GM19463 (cell line): Measurements from ENCODE around the gene PRKD3.

Experiments used
- ATAC-seq: cut with Tn5 transposase; IDR thresholded peaks from one replicate; pipeline ENCODE4 v1.9.1; 2021; ENCODE audit warnings: mild to moderate bottlenecking, moderate library complexity; ENCODE audit not compliant: unreplicated experiment

Gene PRKD3

DNA sequence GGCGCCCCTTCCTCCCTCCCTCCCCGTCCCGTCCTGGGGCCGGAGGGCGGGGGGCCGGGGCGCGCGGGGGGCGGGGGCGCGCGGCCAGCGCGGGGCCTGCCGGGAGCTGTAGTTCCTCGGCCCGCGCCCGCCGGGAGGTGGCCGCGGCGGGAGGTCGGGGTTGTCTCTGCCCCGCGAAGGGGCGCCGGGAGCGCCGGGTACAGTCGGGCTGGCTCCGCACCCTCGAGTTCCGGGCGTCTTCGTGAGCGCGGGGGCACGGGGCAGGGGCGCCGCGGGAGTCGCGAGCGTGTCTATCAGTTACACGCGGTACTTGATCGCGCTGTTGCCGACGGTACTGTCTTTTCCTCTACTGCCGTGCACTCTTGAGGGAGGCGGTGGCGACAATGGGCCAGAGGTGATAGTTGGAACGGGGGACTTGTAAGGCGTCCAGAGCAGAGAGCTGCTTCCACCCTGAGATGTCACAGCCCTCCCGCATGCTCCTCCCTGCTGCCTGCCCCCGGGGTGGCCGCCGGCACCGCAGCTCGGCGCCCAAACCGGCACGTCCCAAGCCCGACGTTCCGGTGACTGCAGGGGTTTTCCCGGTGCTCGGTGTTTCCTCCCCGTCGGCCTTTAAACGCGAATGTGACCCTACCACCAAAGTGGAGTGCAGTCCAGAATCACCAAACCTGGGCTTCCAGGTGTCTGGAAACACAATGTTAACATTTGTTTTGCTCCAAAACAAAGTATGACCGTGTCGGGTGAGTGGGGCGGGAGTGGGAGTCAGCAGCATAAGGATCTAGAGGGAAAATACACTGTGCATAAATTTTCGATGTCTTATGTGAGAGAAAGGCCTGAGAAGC, at the start of gene PRKD3:
TSS of gene PRKD3 (minus strand) at position 48 of the 839 bp plus-strand sequence. CDS start 8,309 bp downstream, outside the sequence.
- peak; percentile 81 for ATAC-seq

DNA sequence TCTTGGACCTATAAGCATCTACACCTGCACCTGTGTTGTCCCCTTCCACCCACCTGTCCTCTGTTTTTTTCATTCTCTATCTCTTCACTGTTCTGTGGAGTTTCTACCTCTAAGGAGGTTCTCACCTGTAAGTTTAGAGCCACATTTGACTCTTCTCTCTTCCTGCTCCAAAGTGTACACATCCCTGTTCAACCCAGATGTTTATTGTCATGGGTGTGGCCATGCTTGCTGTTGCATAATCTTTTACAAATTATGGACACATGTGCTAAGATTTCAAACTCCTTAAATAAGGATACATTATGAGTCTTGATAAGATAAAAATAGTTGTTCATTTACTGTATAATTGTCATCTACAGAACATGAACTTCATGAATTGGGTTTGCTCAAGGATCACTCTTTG, 47.4 kb upstream of the PRKD3 start:
- no peak for ATAC-seq

- no peak for ATAC-seq
These were observed 46.0 kb upstream of the PRKD3 start for GRCh38 chr2:37370666-37371065.

DNA sequence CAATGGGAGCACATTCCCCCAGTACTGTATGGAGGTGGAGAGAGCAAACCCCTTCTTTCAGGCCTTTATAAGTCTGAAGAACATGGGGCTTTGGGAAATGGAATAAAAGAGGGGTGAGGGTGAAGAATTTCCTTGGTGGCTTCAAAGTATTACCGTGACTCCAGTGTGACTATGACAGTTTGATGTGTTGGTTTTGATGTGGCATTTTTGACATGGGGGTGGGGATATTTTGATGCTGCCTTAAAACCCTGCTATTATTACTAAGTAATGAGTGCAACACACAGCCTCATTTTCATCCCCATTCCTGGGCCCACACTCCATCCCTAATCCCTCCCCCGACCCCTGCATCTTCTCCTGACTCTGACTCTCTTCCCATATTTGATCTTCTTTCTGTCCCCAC, 43.4 kb upstream of the PRKD3 start:
- no peak for ATAC-seq

DNA sequence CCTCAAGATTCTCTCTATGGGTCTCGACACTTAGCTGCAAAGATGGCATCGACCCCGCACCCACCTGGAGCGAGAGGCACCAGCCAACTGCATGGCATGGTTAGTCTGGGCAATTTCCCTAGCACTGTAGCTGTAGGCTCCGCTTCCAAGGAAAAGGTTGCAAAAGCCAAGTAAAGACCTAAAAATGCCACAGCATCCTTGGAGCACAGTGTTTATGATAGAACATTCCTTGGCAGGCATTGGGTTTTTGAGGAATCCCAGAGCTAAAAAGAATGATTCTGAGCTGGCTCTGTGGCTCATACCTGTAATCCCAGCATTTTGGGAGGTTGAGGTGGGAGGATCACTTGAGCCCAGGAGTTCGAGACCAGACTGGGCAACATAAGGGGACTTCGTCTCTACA, 42.7 kb upstream of the PRKD3 start:
- no peak for ATAC-seq

DNA sequence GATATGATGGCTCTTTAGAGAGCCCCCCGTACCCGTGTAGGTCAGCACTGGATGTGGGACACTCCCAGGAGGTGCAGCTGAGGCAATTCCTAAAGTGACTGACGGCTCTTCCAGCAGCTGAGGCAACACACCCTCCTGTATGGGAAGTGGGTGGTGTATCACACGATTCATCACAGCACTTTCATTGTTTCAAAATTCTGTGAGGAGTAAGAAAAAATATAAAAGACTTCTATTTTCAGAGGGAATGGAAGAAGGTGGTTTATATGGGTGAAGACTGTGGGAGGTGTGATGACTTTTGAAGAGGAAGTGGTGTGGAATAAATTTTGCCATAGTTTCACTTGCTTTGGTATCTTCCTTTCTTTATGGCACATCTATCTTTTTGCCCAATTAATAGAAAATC, 42.1 kb upstream of the PRKD3 start:
- no peak for ATAC-seq

GRCh38 chr2:37365669-37366068, 41.0 kb upstream of the PRKD3 start:
- peak; percentile 89 for ATAC-seq

DNA sequence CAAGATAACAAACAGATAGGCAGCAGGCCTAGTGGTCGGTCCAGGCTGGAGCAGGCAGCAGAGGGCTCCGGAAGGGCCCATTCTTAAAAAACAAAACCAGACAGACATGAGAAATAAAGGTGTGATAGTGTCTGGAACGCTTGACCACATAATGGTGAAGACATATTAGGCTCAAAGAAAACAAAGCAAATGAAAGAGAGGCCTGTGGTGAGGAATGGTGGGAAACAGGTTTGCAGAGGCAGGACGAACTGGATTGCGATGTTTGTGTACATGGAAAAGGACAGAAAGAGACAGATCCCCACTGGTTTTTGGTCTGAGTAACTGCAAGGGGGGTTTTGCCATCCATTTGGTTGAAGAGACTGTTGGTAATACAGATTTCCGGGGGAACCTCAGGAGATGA, 39.7 kb upstream of the PRKD3 start:
- ATAC-seq, result no peak

DNA sequence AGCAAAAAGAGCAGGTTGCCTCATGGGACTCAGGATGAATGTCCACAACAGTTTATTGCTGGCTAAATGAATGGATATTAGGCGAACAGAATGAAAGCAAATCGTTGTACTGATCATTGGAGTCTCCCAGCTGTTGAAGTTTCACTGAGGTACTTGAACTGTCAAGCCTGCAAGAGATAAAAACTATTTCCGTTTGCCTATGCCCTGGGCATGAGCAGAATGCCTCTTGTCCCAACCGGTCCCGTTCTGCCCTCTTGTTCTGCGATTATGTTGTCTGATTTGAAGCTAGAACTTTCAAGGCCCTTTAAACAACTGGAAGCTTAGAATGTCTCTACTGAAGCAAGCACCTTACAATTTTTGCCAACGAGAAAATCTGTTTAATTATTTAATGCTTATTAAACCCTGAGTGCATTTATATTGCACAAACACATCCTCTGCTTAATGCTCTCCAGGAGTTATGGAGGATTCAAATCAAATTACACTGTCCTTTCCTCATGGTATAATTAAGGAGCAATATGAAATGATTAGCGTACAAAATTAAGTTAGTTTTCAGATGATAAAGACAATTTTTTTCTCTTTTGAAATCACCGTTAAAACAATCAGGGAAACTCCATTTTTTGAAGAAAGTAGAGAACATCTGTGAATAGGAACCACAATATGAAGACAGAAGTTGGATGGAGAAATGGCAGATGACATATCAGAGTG, 37.5 kb upstream of the PRKD3 start:
- ATAC-seq, result no peak

GRCh38 chr2:37361216-37361815, 36.7 kb upstream of the PRKD3 start:
- ATAC-seq, result no peak

DNA sequence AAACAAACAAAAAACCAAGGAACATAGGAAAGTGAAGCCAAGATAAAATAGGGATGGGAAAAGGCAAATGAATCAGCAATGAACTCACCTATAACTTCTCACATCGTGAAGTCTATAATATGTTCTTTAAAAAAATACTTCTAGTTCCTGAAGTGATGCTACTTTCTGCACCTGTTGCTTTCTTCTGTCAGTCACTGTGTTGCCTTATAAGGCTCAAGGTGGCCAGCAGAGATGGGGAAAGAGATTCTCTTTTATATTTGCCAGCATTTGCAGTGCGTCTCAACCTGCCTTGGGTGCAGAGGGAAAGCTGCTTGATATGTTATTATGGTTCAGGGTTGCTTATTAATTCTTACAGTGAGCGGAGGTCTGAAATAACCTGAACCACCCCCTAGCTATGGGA, 33.8 kb upstream of the PRKD3 start:
- no peak for ATAC-seq

DNA sequence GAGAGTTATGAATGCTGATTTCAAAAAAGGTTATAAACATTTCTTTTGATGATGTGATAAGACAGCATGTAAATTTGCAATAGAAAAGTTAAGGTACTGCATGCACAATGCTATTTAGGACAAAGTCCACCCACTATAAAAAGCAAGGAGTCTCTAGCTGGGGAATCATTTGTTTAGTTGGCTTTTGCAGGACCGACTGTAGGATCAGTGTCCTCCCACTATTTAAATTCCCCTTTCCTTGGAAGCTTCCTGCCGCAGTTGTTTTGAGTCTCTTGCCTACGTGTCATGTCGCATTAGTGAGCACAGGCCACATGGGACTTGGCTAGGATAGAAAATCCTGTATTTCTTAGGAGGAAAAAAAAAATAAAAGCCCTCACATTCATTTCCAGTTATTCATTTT, 32.9 kb upstream of the PRKD3 start:
- no peak for ATAC-seq

DNA sequence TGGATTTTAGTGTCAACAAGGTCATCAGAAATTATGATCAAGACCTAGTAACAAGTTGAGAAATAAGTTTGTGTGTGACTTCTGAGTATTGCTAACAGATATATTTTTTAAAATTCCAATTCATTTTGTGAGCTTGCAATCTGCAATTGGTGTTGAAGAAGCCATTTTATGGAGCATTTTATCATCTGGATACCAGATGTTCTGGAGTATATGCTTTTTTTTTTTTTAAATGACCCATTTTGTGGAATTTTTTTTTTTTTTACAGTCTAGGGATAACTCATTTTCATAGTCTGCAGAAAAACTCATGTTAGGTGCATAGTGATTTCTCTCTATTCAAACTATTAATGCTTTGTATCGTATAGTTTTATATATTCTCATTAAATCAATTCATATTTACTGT, 32.4 kb upstream of the PRKD3 start:
- ATAC-seq, result no peak

DNA sequence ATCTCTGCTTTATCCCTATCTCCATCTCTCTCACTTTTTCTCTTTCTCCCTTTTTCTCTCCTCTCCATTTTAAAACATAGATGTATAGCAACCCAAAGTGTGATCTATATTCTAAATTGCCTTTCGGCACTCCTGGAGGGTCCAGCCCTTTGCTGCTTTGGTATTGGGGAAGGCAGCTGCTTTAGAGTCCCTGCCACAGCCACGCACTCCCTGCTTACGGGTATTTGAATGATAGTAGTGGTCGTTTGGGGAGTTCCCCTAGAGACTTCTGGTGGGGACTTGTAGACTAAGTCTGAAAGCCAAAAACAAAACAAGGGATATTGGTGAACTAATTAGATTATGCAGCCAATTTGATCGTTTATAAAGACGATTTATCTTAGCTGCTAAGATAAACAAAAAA, 31.7 kb upstream of the PRKD3 start:
- no peak for ATAC-seq

GRCh38 chr2:37355735-37356134, 31.1 kb upstream of the PRKD3 start:
- ATAC-seq, result no peak

DNA sequence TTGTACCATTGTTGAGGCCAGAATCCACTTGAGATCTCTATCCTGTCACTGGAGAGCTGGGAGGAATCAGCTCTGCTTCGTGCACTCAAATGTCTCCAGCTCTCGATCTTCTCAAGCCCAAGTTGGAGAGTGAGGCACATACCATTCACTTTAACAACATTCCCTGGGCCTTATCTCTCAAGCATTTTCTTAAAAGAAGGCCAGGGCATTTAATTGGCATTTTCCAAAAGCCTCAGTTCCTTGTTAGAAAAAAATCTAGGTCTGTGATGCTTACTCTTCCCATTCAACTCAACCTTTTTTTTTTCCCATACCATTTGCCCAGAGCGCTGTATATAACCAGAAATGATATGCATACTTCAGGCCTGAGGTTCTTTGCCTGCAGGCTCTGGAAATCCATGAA, 29.9 kb upstream of the PRKD3 start:
- ATAC-seq, result no peak

DNA sequence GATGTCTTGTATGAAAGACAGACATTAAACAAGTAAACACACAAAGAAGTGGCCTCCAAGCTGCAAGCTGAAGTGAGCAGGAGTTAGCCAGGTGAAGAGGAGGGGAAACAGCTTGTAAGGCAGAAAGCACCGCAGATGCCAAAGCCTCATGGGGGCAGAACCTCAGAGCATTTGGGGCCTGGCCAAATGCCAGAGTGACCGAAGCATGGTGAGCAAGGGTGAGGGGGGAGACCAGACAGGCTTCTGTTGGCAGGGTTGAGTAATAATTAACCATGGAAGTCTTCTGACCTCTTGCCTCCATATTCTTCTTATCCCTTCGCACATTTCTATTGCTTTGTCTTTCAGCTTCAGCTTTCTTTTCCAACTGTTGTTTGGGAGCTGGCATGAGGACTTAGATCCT, 25.4 kb upstream of the PRKD3 start:
- peak; percentile 95 for ATAC-seq

DNA sequence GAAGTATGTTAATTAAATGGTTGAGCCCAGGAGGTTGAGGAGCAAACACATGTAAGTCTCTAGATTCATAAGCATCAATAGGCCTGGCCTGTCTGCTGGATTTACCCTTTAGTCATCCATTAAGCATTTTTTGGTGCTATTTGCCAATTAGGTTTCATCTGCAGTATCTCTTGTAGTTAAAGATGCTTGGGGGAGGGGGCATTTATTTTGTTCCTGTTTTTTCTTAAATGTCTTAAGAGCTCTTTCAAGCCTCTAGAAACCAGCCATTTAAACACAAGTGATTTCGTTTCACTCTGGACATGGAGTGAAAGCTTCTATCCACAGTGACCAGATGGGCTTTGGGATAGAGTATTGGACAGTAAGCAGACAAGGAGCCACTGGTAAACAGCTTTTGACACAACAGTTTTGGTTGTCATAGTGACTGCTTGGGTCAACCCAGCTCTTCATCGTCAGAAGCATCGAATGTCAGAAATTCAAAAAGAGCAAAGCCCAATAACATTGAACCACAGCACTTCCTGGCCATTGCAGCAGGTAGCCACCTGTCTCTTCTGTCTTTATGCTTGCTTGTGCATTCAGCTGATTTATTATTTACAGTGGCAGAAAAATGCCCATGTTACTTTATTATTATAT, 24.7 kb upstream of the PRKD3 start:
- no peak for ATAC-seq

DNA sequence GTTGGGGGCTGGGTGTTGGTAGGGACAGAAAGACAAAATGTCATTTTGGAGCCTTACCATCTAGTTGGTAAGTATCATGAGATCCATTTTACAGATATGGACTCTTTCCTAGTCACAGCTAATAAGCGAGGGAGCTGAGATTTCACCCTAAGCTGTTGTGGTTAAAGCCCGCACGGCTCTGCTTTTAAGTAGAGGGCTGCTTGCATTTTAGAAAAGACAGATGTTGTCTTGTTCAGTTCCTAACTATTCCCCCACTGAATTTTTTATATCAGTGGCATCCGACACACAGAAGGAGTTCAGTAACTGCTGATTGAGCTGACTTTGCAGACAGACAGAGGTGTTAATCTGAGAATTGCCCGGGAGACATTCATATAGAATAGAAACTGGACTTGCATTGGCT, 23.5 kb upstream of the PRKD3 start:
- no peak for ATAC-seq

DNA sequence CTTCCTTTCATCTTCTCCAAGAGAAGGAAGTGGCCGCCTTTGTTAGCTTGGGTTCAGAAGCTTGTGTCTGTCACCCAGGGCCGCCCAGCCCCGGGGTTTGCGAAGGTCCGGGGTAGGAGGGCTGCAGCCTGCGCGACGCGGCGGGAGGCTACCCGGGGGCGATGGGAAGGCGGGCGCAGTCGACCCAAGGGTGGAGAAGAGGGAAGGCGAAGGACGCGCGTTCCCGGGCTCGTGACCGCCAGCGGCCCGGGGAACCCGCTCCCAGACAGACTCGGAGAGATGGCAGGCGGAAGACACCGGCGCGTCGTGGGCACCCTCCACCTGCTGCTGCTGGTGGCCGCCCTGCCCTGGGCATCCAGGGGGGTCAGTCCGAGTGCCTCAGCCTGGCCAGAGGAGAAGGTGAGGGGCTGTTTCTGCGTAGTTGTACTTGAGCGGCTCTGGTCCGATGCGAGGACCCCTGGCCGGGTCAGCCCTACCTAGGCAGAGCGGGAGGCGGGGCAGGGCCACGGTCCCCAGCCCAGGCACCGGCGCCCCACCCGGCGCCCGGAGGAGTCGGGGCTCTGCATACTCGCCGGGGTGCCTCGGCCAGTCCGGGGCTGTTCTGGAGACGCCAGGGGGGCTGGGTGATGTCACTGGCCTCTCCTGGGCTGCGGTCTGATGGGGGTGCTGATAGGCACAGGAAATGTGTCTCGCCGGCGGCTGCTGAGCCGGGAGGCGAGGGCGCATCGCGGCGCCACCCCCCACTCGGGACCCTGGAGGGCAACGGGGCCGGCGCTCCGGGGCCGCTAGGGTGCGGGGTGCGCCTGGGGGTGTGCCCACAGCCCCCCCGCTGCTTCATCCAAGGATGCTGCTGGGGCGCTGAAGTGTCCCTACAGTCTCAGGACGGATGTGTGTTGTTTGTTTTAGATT, 20.1 kb upstream of the PRKD3 start, which contains the start of gene QPCT:
TSS of gene QPCT (plus strand) at position 178 of the 909 bp plus-strand sequence. CDS start at position 280, 102 bp downstream.
- peak; percentile 59 for ATAC-seq
